Measurements from ENCODE around the gene FAM13B. TPM values are rescaled to one million over a fixed set of nuclear protein-coding genes. Genes with fewer than 3 reads are reported as not detected.

The FAM13B gene
- total RNA-seq, 1 experiment from 2014 or later = 13.6 TPM

GRCh38 chr5:137901011-137901817 is 131.7 kb downstream of the FAM13B start:
- no peak overlapping the region for H3K4me2 ChIP-seq (ENCODE audit: low read length)
- DNase-seq (ENCODE audit: low read depth, low spot score) (no peak), ATAC-seq (no peak)
- H3K9me3 ChIP-seq (ENCODE audit: control insufficient read depth in 1 of 2, insufficient read depth in 1 of 2, low read depth in 1 of 2, low read length in 2 of 2) = no peaks in the 10 kb centered on the region
- no peak overlapping the region for H2AFZ ChIP-seq (ENCODE audit: low read depth, low read length, poor library complexity, severe bottlenecking)
- intact Hi-C loops (cut with micrococcal nuclease) = no loop called here
- no peaks in the 10 kb centered on the region for H3K79me2 ChIP-seq (ENCODE audit: insufficient read depth, low read length)
- no TSS peak for BruUV-seq (replicated peaks)
- no peaks in the 10 kb centered on the region; the same call in none of the 2 replicates for H3K9me2 ChIP-seq (ENCODE audit: insufficient read depth)
- no peaks in the 10 kb centered on the region for H3K36me3 ChIP-seq (ENCODE audit: control insufficient read depth in 1 of 2, insufficient read depth in 2 of 2, low read length in 2 of 2)
- H3K9ac ChIP-seq (ENCODE audit: low read length) = no peak overlapping the region
- TF ChIP-seq ZNF274 (IDR thresholded peaks at IDR 0.05; ENCODE audit: low read depth, low read length) (no peak), POLR2AphosphoS5 (IDR thresholded peaks at IDR 0.05; ENCODE audit: low read depth, low read length) (no peak)
- no peak overlapping the region for H3K27ac ChIP-seq (ENCODE audit: low read depth, low read length)
- CTCF ChIA-PET = no interaction called here
- H3K27me3 ChIP-seq (ENCODE audit: insufficient read depth, low read length) = no peaks in the 10 kb centered on the region
- no peaks in the 10 kb centered on the region for H3K4me1 ChIP-seq (ENCODE audit: control insufficient read depth in 1 of 2, insufficient read depth in 2 of 2, low read length in 2 of 2)
- RAD21 ChIA-PET (ENCODE audit: low non-redundant PET in 1 of 2, low total read pairs in 2 of 2, uncharacterized antibody in 2 of 2, unreplicated experiment in 2 of 2) = no interaction called here
- POLR2A ChIA-PET = no interaction called here
- no peak overlapping the region for H3K4me3 ChIP-seq (replicated peaks in 1 of 2; ENCODE audit: low read depth in 1 of 2, low read length in 2 of 2)
- H4K20me1 ChIP-seq (ENCODE audit: insufficient read depth) = no peaks in the 10 kb centered on the region

GRCh38 chr5:137899493-137899892 is 133.4 kb downstream of the FAM13B start:
- Histone ChIP-seq H3K4me3 (replicated peaks in 1 of 2; ENCODE audit: low read depth in 1 of 2, low read length in 2 of 2) (no peak overlapping the region), H3K79me2 (ENCODE audit: insufficient read depth, low read length) (no peaks in the 10 kb centered on the region), H4K20me1 (ENCODE audit: insufficient read depth) (no peaks in the 10 kb centered on the region), H3K4me1 (ENCODE audit: control insufficient read depth in 1 of 2, insufficient read depth in 2 of 2, low read length in 2 of 2) (no peaks in the 10 kb centered on the region), H3K27ac (ENCODE audit: low read depth, low read length) (no peak overlapping the region), H3K36me3 (ENCODE audit: control insufficient read depth in 1 of 2, insufficient read depth in 2 of 2, low read length in 2 of 2) (no peaks in the 10 kb centered on the region), H2AFZ (ENCODE audit: low read depth, low read length, poor library complexity, severe bottlenecking) (no peak overlapping the region), H3K4me2 (ENCODE audit: low read length) (no peak overlapping the region), H3K9me3 (ENCODE audit: control insufficient read depth in 1 of 2, insufficient read depth in 1 of 2, low read depth in 1 of 2, low read length in 2 of 2) (no peaks in the 10 kb centered on the region), H3K27me3 (ENCODE audit: insufficient read depth, low read length) (no peaks in the 10 kb centered on the region), H3K9me2 (ENCODE audit: insufficient read depth) (no peaks in the 10 kb centered on the region; the same call in none of the 2 replicates), H3K9ac (ENCODE audit: low read length) (no peak overlapping the region)
- BruUV-seq (replicated peaks) = no TSS peak
- CTCF ChIA-PET = no interaction called here
- intact Hi-C loops (cut with micrococcal nuclease) = no loop called here
- RAD21 ChIA-PET (ENCODE audit: low non-redundant PET in 1 of 2, low total read pairs in 2 of 2, uncharacterized antibody in 2 of 2, unreplicated experiment in 2 of 2) = no interaction called here
- ATAC-seq (no peak), DNase-seq (ENCODE audit: low read depth, low spot score) (no peak)
- POLR2A ChIA-PET = no interaction called here
- TF ChIP-seq SP1 (IDR thresholded peaks at IDR 0.05; ENCODE audit: low read depth) = no peak
- no peak for TF ChIP-seq ZNF274 (IDR thresholded peaks at IDR 0.05; ENCODE audit: low read depth, low read length)
- TF ChIP-seq ZBTB33 (IDR thresholded peaks at IDR 0.05; ENCODE audit: extremely low read depth, insufficient replicate concordance, low read length) = no peak
- no peak for TF ChIP-seq YY1 (IDR thresholded peaks at IDR 0.05; ENCODE audit: extremely low read depth, insufficient replicate concordance, low read depth, low read length)
- TF ChIP-seq EGR1 (IDR thresholded peaks at IDR 0.05; ENCODE audit: low read depth) = no peak
- TF ChIP-seq SIN3A (IDR thresholded peaks at IDR 0.05; ENCODE audit: low read depth) = no peak
- TF ChIP-seq CEBPB (IDR thresholded peaks at IDR 0.05; ENCODE audit: low read depth) = no peak
- TF ChIP-seq TCF7L2 (IDR thresholded peaks at IDR 0.05; ENCODE audit: borderline replicate concordance, extremely low read depth, insufficient read depth, insufficient read length) = no peak
- TF ChIP-seq EZH2 (IDR thresholded peaks at IDR 0.05) = no peak
- TF ChIP-seq JUND (IDR thresholded peaks at IDR 0.05) = no peak
- no peak for TF ChIP-seq ELF1 (IDR thresholded peaks at IDR 0.05; ENCODE audit: borderline replicate concordance, low read depth)
- no peak for TF ChIP-seq REST (IDR thresholded peaks at IDR 0.05; ENCODE audit: low read depth)
